ENCODE data around the gene ZNF385B.

- no peak for TF ChIP-seq POLR2A (IDR thresholded peaks at IDR 0.05; ENCODE audit: low read depth)
- no peak for TF ChIP-seq CTCF (IDR thresholded peaks at IDR 0.05)
Observed at GRCh38 chr2:179495315-179495714, 366.1 kb downstream of the ZNF385B start.

All from esophagus muscularis mucosa (tissue), 3 donors.